Ramos (cell line): ENCODE results near the gene HIVEP3.

Experiments used
- in situ Hi-C: fragments of 300-500 bp; cut with MboI; formaldehyde crosslinking; loops from one replicate; pipeline ENCODE4 v1.14.3; 2022; ENCODE audit warnings: low sequenced_read_pairs; ENCODE audit not compliant: unreplicated experiment

HIVEP3 gene

GRCh38 chr1:41521766-41522165 is 397.0 kb downstream of the HIVEP3 start:
- in situ Hi-C loops, result no loop called here

- in situ Hi-C loops, result no loop called here
Measured at GRCh38 chr1:41520951-41521752, 397.6 kb downstream of the HIVEP3 start.

- in situ Hi-C loops, result no loop called here
Measured at GRCh38 chr1:41519667-41520066, 399.1 kb downstream of the HIVEP3 start.

- in situ Hi-C loops, result no loop called here
Measured at GRCh38 chr1:41518471-41518870, 400.3 kb downstream of the HIVEP3 start.

- in situ Hi-C loops, result no loop called here
Measured at GRCh38 chr1:41517062-41517438, 401.7 kb downstream of the HIVEP3 start.

GRCh38 chr1:41516168-41517061 is 402.3 kb downstream of the HIVEP3 start:
- in situ Hi-C loops, result no loop called here

GRCh38 chr1:41515778-41516167 is 402.9 kb downstream of the HIVEP3 start:
- in situ Hi-C loops, result no loop called here

GRCh38 chr1:41515131-41515678 is 403.5 kb downstream of the HIVEP3 start:
- in situ Hi-C loops, result no loop called here

- in situ Hi-C loops, result no loop called here
Measured at GRCh38 chr1:41514381-41514780, 404.3 kb downstream of the HIVEP3 start.

GRCh38 chr1:41513383-41513735 is 405.4 kb downstream of the HIVEP3 start:
- in situ Hi-C loops, result no loop called here

GRCh38 chr1:41512701-41513382 is 405.9 kb downstream of the HIVEP3 start:
- in situ Hi-C loops, result no loop called here

- in situ Hi-C loops, result no loop called here
Measured at GRCh38 chr1:41511239-41511540, 407.5 kb downstream of the HIVEP3 start.

- in situ Hi-C loops, result no loop called here
Measured at GRCh38 chr1:41510531-41511238, 408.0 kb downstream of the HIVEP3 start.

GRCh38 chr1:41509270-41509671 is 409.5 kb downstream of the HIVEP3 start:
- in situ Hi-C loops, result no loop called here

- in situ Hi-C loops, result no loop called here
Measured at GRCh38 chr1:41508290-41508689, 410.4 kb downstream of the HIVEP3 start.

GRCh38 chr1:41507836-41508235 is 410.9 kb downstream of the HIVEP3 start:
- in situ Hi-C loops, result no loop called here

- in situ Hi-C loops, result no loop called here
Measured at GRCh38 chr1:41507110-41507720, 411.5 kb downstream of the HIVEP3 start.

GRCh38 chr1:41504114-41505035 is 414.3 kb downstream of the HIVEP3 start:
- in situ Hi-C loops, result no loop called here
